ENCODE results near the gene LGR5.

Gene LGR5

DNA sequence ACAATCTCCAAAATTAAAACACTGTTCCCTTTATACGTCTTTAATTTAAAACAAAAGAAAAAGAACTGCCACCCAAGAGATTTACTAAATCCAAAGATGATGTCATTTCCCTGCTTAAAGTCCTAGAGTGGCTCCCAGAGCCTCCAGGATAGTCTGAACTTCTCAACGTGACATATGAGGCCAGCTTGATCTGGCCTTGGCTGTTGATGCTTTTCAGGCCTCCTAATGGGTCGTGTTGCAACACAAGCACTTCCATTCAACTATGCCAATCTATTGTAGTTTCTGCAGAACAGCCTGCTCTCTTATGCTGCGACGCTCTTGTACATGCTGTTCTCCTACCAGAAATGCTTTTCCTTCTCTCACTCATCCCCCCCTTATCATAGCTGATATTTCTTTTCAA, 35.7 kb downstream of the LGR5 start:
- Histone ChIP-seq H3K27me3 (ENCODE audit: insufficient read depth, poor library complexity, severe bottlenecking) (no peaks in the 10 kb centered on the region), H3K27ac (replicated peaks) (no peak overlapping the region), H3K4me3 (replicated peaks; ENCODE audit: insufficient read depth, low read length) (no peak overlapping the region)
- TF ChIP-seq CTCF (IDR thresholded peaks at IDR 0.05; ENCODE audit: insufficient read depth, low read length) (no peak), SPI1 (IDR thresholded peaks at IDR 0.05; ENCODE audit: borderline replicate concordance, low read depth) (no peak), GABPA (IDR thresholded peaks at IDR 0.05; ENCODE audit: low read depth) (no peak), POLR2AphosphoS5 (IDR thresholded peaks at IDR 0.05; ENCODE audit: low read depth) (no peak), REST (IDR thresholded peaks at IDR 0.05; ENCODE audit: insufficient replicate concordance, low read depth) (no peak)
- DNase-seq (ENCODE audit: low read depth in 1 of 2, low spot score in 1 of 2): no peak

DNA sequence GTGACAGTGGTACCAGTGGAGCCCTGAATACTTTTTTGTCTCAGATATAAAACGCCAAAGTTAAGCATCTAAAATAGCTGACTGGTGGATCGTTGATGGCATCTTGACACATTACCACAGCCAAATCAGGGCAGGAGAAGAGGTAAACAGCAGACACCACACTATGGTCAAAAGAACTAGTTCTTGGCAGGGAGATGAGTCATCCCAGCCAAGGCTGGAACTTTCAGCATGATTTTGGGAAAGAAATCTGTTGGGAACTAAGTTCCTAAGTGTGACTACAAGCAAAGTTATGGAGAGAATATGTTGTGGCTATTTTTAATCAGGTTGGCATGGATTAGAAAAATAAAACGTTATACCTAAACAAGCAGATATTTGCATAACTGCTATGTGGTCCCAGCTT, 36.9 kb downstream of the LGR5 start:
- no peak overlapping the region for H3K27ac ChIP-seq (replicated peaks)
- no peak for DNase-seq (ENCODE audit: low read depth in 1 of 2, low spot score in 1 of 2)
- no peak overlapping the region for H3K4me3 ChIP-seq (replicated peaks; ENCODE audit: insufficient read depth, low read length)
- no peaks in the 10 kb centered on the region for H3K27me3 ChIP-seq (ENCODE audit: insufficient read depth, poor library complexity, severe bottlenecking)
- TF ChIP-seq SPI1 (IDR thresholded peaks at IDR 0.05; ENCODE audit: borderline replicate concordance, low read depth): no peak
- no peak for TF ChIP-seq REST (IDR thresholded peaks at IDR 0.05; ENCODE audit: insufficient replicate concordance, low read depth)
- no peak for TF ChIP-seq GABPA (IDR thresholded peaks at IDR 0.05; ENCODE audit: low read depth)

DNA sequence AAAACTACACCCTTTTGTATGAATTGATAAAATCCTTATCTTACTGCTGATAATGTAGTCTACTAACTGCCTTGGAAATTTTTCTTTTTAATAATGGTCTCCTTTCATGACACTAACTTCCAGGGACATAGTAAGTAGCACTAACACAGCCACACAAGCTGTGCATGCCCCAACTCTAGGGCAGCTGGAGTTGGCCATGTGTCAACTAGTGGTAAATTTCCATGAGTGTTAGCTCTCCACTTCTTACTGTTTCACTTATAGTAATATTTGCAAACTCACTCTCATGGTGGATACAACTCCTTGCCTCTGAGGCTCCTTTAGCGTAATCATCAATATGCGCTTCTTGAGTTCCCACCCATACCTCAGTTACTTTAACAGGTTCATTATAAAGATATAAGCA, 38.0 kb downstream of the LGR5 start:
- H3K4me3 ChIP-seq (replicated peaks; ENCODE audit: insufficient read depth, low read length): no peak overlapping the region
- H3K27me3 ChIP-seq (ENCODE audit: insufficient read depth, poor library complexity, severe bottlenecking): no peaks in the 10 kb centered on the region
- TF ChIP-seq SPI1 (IDR thresholded peaks at IDR 0.05; ENCODE audit: borderline replicate concordance, low read depth) (no peak), REST (IDR thresholded peaks at IDR 0.05; ENCODE audit: insufficient replicate concordance, low read depth) (no peak), GABPA (IDR thresholded peaks at IDR 0.05; ENCODE audit: low read depth) (no peak), POLR2AphosphoS5 (IDR thresholded peaks at IDR 0.05; ENCODE audit: low read depth) (no peak), CTCF (IDR thresholded peaks at IDR 0.05; ENCODE audit: insufficient read depth, low read length) (no peak)
- no peak overlapping the region for H3K27ac ChIP-seq (replicated peaks)
- no peak for DNase-seq (ENCODE audit: low read depth in 1 of 2, low spot score in 1 of 2)

DNA sequence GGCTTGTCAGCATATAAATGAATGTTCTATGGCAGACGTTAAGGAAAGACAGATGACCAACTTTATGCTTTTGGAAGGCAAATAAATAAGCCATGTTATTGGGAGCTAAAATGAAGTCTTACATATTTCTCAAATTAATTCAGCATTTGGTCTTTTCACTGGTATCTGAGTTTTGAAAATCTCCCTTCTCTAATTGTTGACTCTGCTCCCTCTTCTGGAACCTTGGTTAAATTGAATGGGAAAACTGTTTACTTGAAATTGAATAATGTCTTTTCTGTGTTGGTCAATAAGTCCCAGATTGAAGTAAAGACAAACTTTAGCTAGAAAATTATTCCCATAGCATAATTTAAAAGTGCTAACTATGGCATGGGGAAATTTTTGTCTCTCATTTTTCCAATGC, 38.7 kb downstream of the LGR5 start:
- Histone ChIP-seq H3K27ac (replicated peaks) (no peak overlapping the region), H3K4me3 (replicated peaks; ENCODE audit: insufficient read depth, low read length) (no peak overlapping the region), H3K27me3 (ENCODE audit: insufficient read depth, poor library complexity, severe bottlenecking) (no peaks in the 10 kb centered on the region)
- TF ChIP-seq POLR2AphosphoS5 (IDR thresholded peaks at IDR 0.05; ENCODE audit: low read depth): no peak
- TF ChIP-seq REST (IDR thresholded peaks at IDR 0.05; ENCODE audit: insufficient replicate concordance, low read depth): no peak
- TF ChIP-seq SPI1 (IDR thresholded peaks at IDR 0.05; ENCODE audit: borderline replicate concordance, low read depth): no peak
- TF ChIP-seq CTCF (IDR thresholded peaks at IDR 0.05; ENCODE audit: insufficient read depth, low read length): no peak
- no peak for TF ChIP-seq GABPA (IDR thresholded peaks at IDR 0.05; ENCODE audit: low read depth)
- DNase-seq (ENCODE audit: low read depth in 1 of 2, low spot score in 1 of 2): no peak
